ENCODE data around the gene IFT172.
"Not testable (repeated sequence)": the region's sequence is repeated elsewhere in the genome, so short reads cannot be mapped to it uniquely, and the experiment has no call there.

The IFT172 gene, protein sequence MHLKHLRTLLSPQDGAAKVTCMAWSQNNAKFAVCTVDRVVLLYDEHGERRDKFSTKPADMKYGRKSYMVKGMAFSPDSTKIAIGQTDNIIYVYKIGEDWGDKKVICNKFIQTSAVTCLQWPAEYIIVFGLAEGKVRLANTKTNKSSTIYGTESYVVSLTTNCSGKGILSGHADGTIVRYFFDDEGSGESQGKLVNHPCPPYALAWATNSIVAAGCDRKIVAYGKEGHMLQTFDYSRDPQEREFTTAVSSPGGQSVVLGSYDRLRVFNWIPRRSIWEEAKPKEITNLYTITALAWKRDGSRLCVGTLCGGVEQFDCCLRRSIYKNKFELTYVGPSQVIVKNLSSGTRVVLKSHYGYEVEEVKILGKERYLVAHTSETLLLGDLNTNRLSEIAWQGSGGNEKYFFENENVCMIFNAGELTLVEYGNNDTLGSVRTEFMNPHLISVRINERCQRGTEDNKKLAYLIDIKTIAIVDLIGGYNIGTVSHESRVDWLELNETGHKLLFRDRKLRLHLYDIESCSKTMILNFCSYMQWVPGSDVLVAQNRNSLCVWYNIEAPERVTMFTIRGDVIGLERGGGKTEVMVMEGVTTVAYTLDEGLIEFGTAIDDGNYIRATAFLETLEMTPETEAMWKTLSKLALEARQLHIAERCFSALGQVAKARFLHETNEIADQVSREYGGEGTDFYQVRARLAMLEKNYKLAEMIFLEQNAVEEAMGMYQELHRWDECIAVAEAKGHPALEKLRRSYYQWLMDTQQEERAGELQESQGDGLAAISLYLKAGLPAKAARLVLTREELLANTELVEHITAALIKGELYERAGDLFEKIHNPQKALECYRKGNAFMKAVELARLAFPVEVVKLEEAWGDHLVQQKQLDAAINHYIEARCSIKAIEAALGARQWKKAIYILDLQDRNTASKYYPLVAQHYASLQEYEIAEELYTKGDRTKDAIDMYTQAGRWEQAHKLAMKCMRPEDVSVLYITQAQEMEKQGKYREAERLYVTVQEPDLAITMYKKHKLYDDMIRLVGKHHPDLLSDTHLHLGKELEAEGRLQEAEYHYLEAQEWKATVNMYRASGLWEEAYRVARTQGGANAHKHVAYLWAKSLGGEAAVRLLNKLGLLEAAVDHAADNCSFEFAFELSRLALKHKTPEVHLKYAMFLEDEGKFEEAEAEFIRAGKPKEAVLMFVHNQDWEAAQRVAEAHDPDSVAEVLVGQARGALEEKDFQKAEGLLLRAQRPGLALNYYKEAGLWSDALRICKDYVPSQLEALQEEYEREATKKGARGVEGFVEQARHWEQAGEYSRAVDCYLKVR (N-terminal part only)

DNA sequence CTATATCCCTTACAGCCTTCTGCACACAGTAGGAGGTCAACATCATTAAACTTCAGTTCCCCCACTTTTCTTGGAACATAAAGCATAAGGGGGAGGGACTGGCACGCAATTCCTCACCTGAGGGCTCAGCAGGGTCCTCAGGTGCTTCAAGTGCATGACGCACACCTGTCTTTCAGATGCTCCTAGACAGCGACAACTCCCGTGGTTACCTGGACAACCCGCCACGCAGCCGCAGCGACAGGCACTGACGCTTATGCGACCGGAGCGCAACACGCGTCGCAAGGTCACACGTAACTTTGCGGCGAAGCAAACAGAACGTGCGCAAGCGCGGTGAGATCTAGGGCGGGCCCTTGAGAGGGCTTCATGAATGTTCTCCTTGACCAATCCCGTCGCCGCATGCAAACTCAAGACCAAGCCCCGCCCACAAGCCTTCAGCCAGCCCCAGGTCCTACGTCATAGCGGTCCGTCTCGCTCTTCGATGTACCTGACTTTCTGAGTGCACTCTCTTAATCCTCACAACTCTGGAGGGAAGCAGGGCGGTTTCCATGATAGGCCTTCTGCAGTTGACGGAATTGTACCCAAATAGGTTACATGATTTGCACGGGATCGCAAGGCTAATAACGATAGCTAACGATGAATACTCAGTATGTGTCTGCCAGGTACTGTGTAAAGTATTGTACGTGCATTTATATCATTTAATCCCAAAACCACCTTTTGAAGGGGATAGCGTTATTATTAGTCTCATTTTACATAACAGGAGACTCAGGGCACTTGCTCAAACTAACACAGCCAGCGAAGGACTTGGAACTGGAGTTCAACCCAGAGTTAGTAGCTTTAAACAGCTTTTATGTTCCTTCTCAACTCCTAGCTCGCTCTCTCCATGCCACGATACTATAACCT, at the start of gene IFT172:
Gene IFT172 (minus strand): TSS at position 246 of the 900 bp plus-strand sequence. CDS start 90 bp downstream, at position 156.
- DNase-seq = peak; percentile 100

- DNase-seq = not testable (repeated sequence)
These were observed 49.4 kb upstream of the IFT172 start for GRCh38 chr2:27538839-27539450.

DNA sequence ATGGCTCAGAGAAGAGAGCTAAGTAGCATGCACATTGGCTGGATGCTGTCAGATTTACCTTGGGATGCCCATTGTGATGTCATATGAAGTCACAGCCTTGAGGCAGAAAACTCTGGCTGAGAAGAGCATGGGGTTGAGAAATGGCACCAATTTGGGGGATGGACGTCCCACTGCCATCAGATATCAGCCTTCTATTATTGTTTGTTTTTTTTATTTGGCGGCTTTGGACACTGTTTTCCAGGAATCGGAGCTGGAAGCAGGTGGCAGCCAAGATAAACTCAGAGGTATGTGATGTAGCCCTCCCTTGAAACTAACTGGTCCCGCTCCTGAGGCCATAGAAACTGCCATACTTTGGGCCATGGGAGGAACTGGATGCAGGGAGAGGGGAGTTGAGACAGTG, 47.7 kb upstream of the IFT172 start:
- no peak for DNase-seq

- no peak for DNase-seq
These were observed 42.4 kb upstream of the IFT172 start for GRCh38 chr2:27531983-27532382.

- no peak for DNase-seq
These were observed 37.6 kb upstream of the IFT172 start for GRCh38 chr2:27527182-27527581.

- DNase-seq = no peak
These were observed 32.9 kb upstream of the IFT172 start for GRCh38 chr2:27522400-27522945.

DNA sequence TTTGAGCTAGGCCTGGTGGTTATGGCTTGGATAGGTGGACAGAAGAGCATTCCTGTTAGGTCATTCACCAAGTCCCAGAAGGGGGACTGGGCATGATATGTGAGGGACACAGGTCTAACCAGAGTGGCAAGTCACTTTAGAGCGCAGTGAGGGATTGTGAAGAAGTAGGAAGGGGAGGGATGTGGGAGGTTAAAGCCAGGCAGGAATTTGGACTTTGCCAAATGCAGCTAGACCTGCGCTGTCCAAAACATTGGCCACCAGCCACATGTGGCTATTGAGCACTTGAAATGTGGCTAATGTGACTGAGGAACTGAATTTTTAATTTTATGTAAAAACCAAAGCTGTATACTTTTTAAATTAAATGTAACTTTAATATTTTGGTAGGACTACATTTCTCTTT, 30.8 kb upstream of the IFT172 start:
- DNase-seq = no peak

DNA sequence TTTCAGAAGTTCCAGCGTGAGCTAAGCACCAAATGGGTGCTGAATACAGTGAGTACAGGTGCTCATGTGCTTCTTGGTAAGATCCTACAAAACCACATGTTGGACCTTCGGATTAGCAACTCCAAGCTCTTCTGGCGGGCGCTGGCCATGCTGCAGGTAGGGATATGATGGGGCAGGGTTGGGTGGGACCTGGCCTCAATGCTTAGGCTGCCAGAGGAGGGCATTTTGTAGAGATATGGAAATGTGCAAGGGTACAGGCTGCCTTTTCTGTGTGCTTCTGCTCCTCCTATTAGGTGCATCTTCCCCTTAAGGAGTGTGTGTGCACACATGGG, 29.2 kb upstream of the IFT172 start:
- no peak for DNase-seq

DNA sequence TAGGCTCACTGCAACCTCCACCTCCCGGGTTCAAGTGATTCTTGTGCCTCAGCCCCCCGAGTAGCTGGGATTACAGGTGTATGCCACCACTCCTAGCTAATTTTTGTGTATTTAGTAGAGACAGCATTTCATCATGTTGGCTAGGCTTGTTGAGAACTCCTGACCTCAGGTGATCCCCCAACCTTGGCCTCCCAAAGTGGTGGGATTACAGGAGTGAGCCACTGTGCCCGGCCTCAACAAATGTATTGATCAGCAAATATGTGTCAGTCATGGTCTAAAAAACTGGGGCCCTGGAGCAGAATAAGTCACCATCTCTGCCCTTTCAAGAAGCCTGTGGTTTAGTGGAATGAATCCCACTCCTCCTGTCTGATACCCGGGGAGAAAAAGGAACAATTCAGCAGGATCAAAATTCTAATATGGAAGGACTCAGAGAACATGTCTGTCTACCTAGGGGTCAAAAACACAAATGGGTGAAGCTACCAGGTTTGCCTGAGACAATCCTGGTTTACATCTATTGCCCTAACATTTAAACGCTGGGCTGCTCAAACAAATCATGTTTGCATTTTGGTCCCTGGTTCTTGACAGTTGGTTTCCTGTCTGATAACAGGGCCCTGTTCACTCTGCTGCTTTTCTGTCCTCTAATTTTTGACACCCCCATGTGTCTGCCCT, 28.7 kb upstream of the IFT172 start:
- no peak for DNase-seq

DNA sequence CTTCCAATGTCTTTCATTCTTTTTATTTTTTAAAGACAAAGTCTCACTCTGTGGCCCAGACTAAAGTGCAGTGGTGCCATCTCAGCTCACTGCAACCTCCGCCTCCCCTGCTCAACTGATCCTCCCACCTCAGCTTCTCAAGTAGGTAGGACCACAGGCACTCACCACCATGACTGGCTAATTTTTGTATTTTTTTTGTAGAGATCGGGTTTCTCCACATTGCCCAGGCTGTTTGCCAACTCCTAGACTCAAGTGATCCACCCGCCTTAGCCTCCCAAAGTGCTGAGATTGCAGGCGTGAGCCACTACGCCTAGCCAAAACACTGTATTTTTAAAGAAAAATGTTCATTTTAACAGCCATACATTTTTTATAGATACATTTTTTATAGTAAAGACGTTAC, 19.8 kb upstream of the IFT172 start:
- peak; percentile 95 for DNase-seq

DNA sequence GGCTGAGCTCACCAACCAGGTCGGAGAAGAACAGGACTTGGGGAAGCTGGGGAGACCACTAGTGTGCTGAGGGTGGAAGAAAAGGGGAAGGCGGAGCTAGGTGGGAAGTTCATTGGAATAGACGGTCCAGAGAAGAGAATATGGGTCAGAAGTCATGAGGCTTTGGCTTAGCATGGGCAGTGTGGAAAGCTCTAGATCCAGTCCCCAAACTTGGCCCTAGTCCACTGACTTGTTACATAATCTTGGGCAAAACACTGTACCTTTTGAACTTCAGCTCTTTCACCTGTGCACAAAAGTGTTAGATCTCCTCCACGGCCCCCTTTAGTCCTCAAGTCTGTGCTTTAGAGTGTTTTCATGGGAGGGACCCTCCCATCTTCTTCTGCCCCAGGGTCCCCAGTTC, 17.8 kb upstream of the IFT172 start:
- no peak for DNase-seq

DNA sequence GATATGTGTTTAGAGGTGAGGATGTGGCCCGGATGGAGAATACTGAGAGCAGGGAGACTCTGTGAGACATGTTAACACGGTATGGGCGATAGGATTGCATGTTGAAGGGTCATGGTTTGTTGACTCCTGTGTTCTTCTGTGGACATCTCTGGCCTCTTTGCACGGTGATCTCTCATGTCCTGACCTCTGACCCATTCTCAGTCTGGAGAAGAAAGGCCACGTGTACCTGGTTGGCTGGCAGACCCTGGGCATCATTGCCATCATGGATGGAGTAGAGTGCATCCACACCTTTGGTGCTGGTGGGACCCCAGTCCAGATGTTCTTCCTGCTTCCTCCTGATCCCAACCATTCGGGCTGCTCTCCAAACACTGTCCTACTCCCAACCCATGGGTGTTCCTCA, 17.0 kb upstream of the IFT172 start:
- DNase-seq = no peak

- DNase-seq = no peak
These were observed 12.6 kb upstream of the IFT172 start for GRCh38 chr2:27502142-27502541.

- DNase-seq = no peak
These were observed 11.5 kb upstream of the IFT172 start for GRCh38 chr2:27501042-27501441.

DNA sequence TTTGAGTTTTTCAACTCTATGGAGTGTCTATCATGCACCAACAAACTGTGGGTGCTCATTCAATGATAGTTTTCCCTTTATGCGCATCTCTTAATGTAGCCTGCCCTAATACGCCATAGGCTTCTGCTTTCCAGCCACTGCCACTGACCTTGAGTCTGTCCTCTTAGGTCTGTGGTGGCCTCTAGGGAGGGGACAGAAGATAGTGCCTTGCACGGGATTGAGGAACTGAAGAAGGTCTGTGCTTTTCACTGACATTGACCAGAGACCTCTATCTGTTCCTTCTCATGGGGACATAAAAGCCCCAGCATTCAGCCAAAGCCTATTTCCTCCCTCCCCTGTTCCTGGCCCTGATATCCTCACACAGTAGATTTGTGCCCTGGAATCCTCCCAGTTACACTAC, 9.4 kb upstream of the IFT172 start:
- DNase-seq = no peak

DNA sequence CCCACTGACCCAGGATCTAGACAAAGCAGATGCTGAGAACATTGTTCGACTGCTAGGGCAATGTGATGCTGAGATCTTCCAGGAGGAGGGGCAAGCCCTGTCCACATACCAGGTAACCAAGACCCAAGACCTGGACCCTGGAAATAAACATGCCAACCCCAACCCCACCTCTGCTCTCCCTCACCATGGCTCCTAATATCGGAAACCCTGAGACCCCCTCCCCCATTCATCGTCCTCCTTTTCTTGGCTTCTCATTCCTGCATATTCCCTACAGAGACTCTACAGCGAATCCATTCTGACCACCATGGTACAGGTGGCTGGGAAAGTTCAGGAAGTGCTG, 7.7 kb upstream of the IFT172 start:
- DNase-seq = no peak

GRCh38 chr2:27496357-27497287, 7.1 kb upstream of the IFT172 start, which contains the start of gene GCKR:
Gene GCKR, plus strand, starts transcription at chr2:27496839. Its CDS starts 66 bp downstream, at chr2:27496905.
- no peak for DNase-seq

- no peak for DNase-seq
These were observed 6.4 kb upstream of the IFT172 start for GRCh38 chr2:27495840-27496356.

- peak; percentile 10 for DNase-seq
These were observed 5.5 kb upstream of the IFT172 start, which contains the start of gene FNDC4 for GRCh38 chr2:27494944-27495554. Gene FNDC4, minus strand, starts transcription at chr2:27495200. Its CDS starts 521 bp downstream, at chr2:27494679.
